Right lobe of liver (tissue), 6 donors: ENCODE measurements around the gene CTNNBIP1. TPM values are rescaled to one million over a fixed set of nuclear protein-coding genes. Genes with fewer than 3 reads are reported as not detected.

Experiments used
- ATAC-seq, 4 donors: fragments of 200-7000 bp; cut with Tn5 transposase; one replicate each; pipeline ENCODE4 v1.9.1; 2020; ENCODE audit warnings: mild to moderate bottlenecking in 4 of 4, moderate library complexity in 4 of 4
- DNase-seq, 3 donors: peaks; one replicate each; pipeline ENCODE4 v3.0.0-alpha.2; 2020
- H3K27ac ChIP-seq, 3 donors: fragments of 200-600 bp; one replicate each; pipeline ENCODE4 v1.8.0; 2022
- H3K27me3 ChIP-seq, 2 donors: fragments of 200-600 bp; one replicate each; pipeline ENCODE4 v1.8.0; 2022
- H3K36me3 ChIP-seq, 4 donors: fragments of 200-600 bp; sonication (generic) in 1 of 4; one replicate each; pipeline versions ENCODE4 v1.5.1 to v1.8.0; 2017 to 2022; ENCODE audit warnings: control low read depth in 1 of 4
- H3K4me1 ChIP-seq, 4 donors: fragments of 200-600 bp; sonication (generic) in 1 of 4; one replicate each; pipeline versions ENCODE4 v1.5.1 to v1.8.0; 2017 to 2022; ENCODE audit warnings: control low read depth in 1 of 4
- H3K4me3 ChIP-seq, 3 donors: fragments of 200-600 bp; one replicate each; pipeline ENCODE4 v1.8.0; 2022
- H3K9me3 ChIP-seq, 4 donors: fragments of 200-600 bp; sonication (generic) in 1 of 4; one replicate each; pipeline versions ENCODE4 v1.5.1 to v1.8.0; 2017 to 2022; ENCODE audit warnings: control low read depth in 1 of 4
- CTCF ChIP-seq, 4 donors: fragments of 200-600 bp in 3 of 4; fragments of 450-650 bp in 1 of 4; IDR thresholded peaks; one replicate each; pipeline versions ENCODE4 v1.5.1 to v1.8.0; 2016 to 2022; ENCODE audit warnings: antibody characterized with exemption in 4 of 4, mild to moderate bottlenecking in 2 of 4
- POLR2A ChIP-seq: fragments of 450-650 bp; IDR thresholded peaks from one replicate; pipeline ENCODE4 v1.6.1; 2017; ENCODE audit warnings: antibody characterized with exemption, mild to moderate bottlenecking
- WGBS: methylation state at CpG from one replicate; pipeline ENCODE4 v1.1.6; 2018; ENCODE audit warnings: low coverage, low lambda C conversion rate; ENCODE audit not compliant: insufficient coverage; ENCODE audit errors: missing lambda C conversion rate; 5-methylcytosine and 5-hydroxymethylcytosine counted together
- intact Hi-C, 2 donors: fragments of 100-400 bp; cut with DNase I; formaldehyde crosslinking; loops; one replicate each; pipeline versions ENCODE4 v1.11.2 to v1.14.1; 2022
- total RNA-seq, 6 experiments: library from RNA; depleted of rRNA in 2 of 6; stranded (reverse); fragments of >200 nt in 2 of 6; fragmentation: NEBNext Ultra II Directional in 3 of 6; extraction: Animal tissue kit (Norgen Biotek cat#: 25700) in 3 of 6; gene quantifications; one replicate each; pipeline versions ENCODE4 v1.1.0 to v1.2.4, GENCODE V29; 2016 to 2023
- donor health status: DM: no; HTN: yes; CAD: no.
- donor health status: DM: no; HTN: no; CAD: no.
- donor health status: DM: no; HTN: no; CAD: no.
- donor health status: DM: no; HTN: yes; CAD: no.
- donor health status: DM: no; HTN: yes; CAD: no.

CTNNBIP1 gene
- total RNA-seq, 6 experiments from 2014 or later, result 8.0 to 19.2 (median 10.0) TPM

DNA sequence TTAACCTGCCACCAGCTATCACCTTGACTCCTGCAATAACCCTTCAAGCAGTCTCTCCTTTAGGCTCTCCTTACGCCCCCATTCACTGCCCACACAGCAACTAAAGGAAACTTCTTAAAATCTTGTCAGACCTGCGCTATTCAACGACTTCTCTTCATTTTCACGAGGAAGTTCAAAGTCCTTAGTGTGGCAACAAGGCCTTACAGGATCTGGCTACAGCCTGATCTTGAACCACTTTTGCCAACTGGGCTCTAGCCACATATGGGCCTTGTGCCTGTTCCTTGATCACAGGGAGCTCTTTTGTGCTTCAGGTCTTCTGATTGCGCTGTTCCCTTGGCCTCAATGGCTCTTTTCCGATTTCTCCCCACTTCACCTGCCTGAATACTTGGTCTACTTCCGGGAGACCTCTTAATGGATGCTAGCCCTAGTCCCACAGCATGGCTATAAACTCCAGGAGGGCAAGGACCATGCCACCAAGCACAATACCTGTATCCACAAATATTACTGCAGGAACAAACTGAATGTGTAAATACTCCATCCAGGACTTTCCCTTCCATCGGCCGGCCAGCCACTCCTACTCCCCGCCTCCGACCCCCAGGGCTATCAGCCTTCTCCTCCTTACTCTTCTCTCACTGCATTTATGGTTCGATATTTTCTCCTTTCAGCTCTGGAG lies 2.3 kb upstream of the CTNNBIP1 start:
- Histone ChIP-seq H3K4me3 (no peak overlapping the region), H3K4me1 (peaks cover 0 to 13% (median 5%) of the 10 kb centered on the region in 4 donors), H3K27ac (no peak overlapping the region), H3K36me3 (no peaks in the 10 kb centered on the region), H3K27me3 (no peaks in the 10 kb centered on the region), H3K9me3 (no peaks in the 10 kb centered on the region)
- no peak for DNase-seq
- no peak for ATAC-seq
- TF ChIP-seq POLR2A (no peak), CTCF (IDR thresholded peaks at IDR 0.05) (no peak)
- 74% methylated on average over 10 of the region's 12 CpGs for WGBS
- intact Hi-C loops, result no loop called here

DNA sequence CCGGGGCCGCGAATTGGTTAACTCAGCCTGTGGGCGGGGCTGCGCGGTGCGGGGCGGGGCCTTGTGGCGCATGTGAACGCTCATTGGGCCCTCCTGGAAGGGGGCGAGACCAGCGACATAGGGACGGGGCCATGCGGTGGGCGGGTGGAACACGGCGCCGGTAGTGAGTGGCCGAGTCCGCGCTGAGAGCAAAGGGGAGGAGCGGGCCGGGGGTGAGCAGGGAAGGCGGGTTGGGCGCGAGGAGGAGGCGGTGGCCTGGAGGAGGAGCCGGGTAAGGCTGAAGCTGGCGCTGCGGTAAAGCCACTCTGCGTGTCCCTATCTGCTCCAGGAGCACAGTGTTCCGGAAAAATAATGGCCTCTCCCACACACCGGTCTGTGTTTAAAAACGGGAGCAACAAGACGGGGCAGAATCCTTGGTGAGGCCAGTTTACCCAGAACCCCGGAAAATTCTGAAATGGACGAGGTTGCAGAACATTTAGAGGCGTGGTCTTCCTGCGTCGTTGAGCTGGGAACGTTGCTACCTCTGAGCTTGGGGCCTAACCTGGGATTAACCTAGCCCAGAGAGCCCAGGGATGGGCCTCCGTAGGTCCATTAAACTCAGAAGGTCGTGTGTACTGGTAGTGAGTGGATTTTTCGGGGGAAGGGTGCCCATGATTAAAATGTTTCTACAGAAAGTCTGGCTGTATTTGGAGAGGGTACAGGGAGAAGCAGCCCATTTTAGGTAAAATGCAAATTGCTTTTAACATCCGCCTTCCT lies 532 bp upstream of the CTNNBIP1 start:
- intact Hi-C loops, result no loop called here
- Histone ChIP-seq H3K4me3 (peak overlapping the region; percentile 40 to 67 (median 52)), H3K36me3 (no peaks in the 10 kb centered on the region), H3K27me3 (no peaks in the 10 kb centered on the region), H3K27ac (peak overlapping the region; percentile 55 to 89 (median 75)), H3K9me3 (no peaks in the 10 kb centered on the region), H3K4me1 (peaks cover 0 to 13% (median 5%) of the 10 kb centered on the region in 4 donors)
- TF ChIP-seq POLR2A (peak; percentile 76), CTCF (IDR thresholded peaks at IDR 0.05) (no peak)
- WGBS, result under 1% methylated on average over 30 of the region's 45 CpGs
- ATAC-seq, result peak; percentile 95 to 98 (median 96)
- DNase-seq, result peak; percentile 100

DNA sequence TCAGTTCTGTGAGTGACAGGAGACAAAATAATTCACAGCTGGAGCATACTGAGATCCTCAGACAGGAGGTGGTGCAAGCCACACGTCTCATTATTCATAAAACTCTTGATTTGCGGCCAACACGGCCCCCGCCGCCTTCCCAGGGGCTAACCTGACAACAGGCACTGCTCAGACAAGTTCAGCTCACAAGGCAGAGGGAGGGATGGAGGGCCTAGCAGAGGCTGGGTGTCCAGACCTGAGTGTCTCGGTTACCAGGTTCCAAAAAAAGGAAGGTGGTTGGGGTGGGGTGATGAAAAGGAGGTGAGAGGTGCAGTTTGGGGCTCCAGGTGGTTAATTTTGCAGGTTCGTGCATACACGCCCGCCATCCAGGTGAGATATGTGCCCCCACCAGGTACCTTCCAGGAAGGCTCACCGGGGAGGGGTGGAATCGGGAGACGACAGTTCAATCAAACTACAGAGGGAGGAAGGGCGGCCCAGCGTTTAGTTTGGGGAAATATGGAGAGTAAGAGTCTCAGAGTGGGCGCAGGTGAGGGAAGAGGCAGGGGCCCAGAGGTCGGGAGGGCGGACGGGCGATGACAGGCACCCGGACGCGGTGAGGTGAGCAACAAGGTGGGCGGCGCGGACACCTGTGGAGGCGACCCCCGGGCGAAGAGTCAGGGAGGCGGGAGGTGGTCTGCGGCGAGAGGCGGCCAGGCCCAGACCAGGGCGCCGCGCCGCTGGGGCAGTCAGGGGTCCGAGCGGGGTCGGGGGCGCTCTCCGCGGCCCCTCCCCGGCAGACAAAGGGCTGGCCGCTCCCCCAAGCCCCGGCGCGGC lies 629 bp downstream of the CTNNBIP1 start:
- Histone ChIP-seq H3K36me3 (no peaks in the 10 kb centered on the region), H3K4me3 (peak overlapping the region; percentile 69 to 81 (median 73)), H3K9me3 (no peaks in the 10 kb centered on the region), H3K4me1 (peaks cover 0 to 13% (median 5%) of the 10 kb centered on the region in 4 donors), H3K27me3 (no peaks in the 10 kb centered on the region), H3K27ac (peak overlapping the region in 1 of 3 donors; percentile 40)
- intact Hi-C loops, result no loop called here
- DNase-seq (peak; percentile 53 to 66 (median 62)), ATAC-seq (no peak)
- 0% methylated on average over 21 of the region's 47 CpGs for whole genome bisulfite sequencing
- no peak for TF ChIP-seq CTCF (IDR thresholded peaks at IDR 0.05)
- TF ChIP-seq POLR2A, result no peak

DNA sequence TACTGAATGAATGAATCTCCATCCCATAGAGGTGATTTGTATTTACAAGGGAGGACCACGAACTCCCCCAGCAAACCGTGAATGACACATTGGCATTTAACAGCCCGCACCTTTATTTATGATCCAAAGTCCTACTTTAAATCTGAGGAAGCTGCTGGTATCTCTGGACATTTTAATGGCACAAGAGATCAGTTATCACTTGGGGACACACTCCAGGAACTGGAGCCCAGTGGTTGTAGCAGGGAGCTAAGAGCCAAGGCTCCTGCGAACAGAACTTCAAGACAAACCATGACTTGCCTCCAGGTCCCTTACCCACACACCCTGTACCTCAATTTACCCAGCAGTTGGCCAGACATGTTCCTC lies 1.2 kb downstream of the CTNNBIP1 start:
- no peaks in the 10 kb centered on the region for H3K9me3 ChIP-seq
- 83% methylated on average over 1 of the region's 4 CpGs for WGBS
- no peak overlapping the region for H3K27ac ChIP-seq
- H3K27me3 ChIP-seq, result no peaks in the 10 kb centered on the region
- ATAC-seq (no peak), DNase-seq (no peak)
- TF ChIP-seq CTCF (IDR thresholded peaks at IDR 0.05) (no peak), POLR2A (no peak)
- no peaks in the 10 kb centered on the region for H3K36me3 ChIP-seq
- H3K4me3 ChIP-seq, result no peak overlapping the region
- peaks cover 0 to 13% (median 3%) of the 10 kb centered on the region in 4 donors for H3K4me1 ChIP-seq
- intact Hi-C loops, result no loop called here
